WI38 (cell line): ENCODE results near the gene PPM1E.
"Not testable (repeated sequence)": the region's sequence is repeated elsewhere in the genome, so short reads cannot be mapped to it uniquely, and the experiment has no call there.

Experiments used
- H3K4me3 ChIP-seq: 2 replicates; pipeline ENCODE4 v1.5.1; 2011; ENCODE audit warnings: low read depth, mild to moderate bottlenecking, control low read depth, low read length
- TF ChIP-seq, protein P1 (sequence below): IDR thresholded peaks from 2 replicates; pipeline ENCODE4 v1.5.1; 2012; ENCODE audit warnings: low read depth, mild to moderate bottlenecking, control low read depth, low read length

The PPM1E gene

DNA sequence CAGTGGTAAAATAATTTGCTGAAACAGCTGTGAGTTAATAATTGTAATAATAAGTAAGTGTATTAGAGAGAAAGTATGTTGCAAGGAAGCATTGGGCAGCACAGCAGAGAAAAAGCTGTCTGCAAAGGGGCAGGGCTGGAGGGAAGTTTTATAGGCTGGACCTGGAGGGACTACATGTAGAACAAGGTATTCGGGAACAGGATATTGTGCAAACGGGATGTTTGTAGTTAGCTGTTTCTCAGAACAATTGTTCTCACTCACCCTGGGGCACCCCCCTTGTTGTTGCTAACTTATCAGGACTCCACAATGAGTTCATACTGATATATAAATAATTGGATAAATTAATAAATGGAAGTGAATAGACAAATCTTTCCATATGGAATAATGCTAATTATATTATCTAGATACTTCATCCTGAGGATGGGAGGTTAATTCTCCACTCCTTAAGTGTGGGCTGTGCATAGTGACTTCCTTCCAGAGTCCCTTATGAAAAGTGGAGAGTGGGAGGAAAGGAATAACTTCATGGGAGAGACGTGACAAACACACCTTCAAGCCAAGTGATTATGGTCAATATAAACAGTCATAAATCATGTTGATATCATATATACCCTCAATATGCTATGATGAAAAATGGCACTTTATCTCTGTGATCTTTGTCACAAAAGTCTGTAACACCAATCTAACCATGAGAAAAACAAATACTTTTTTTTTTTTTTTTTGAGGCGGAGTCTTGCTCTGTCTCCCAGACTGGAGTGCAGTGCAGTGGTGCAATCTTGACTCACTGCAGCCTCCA, 85.4 kb downstream of the PPM1E start:
- no peak overlapping the region for H3K4me3 ChIP-seq
- TF ChIP-seq, protein P1, sequence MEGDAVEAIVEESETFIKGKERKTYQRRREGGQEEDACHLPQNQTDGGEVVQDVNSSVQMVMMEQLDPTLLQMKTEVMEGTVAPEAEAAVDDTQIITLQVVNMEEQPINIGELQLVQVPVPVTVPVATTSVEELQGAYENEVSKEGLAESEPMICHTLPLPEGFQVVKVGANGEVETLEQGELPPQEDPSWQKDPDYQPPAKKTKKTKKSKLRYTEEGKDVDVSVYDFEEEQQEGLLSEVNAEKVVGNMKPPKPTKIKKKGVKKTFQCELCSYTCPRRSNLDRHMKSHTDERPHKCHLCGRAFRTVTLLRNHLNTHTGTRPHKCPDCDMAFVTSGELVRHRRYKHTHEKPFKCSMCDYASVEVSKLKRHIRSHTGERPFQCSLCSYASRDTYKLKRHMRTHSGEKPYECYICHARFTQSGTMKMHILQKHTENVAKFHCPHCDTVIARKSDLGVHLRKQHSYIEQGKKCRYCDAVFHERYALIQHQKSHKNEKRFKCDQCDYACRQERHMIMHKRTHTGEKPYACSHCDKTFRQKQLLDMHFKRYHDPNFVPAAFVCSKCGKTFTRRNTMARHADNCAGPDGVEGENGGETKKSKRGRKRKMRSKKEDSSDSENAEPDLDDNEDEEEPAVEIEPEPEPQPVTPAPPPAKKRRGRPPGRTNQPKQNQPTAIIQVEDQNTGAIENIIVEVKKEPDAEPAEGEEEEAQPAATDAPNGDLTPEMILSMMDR, result no peak

DNA sequence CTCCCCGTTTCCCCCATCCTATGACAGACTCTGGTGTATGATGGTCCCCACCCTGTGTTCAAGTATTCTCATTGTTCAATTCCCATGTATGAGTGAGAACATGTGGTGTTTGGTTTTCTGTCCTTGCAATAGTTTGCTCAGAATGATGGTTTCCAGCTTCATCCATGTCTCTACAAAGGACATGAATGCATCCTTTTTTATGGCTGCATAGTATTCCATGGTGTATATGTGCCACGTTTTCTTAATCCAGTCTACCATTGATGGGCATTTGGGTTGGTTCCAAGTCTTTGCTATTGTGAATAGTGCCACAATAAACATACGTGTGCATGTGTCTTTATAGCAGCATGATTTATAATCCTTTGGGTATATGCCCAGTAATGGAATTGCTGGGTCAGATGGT, 90.8 kb downstream of the PPM1E start:
- not testable (repeated sequence) for H3K4me3 ChIP-seq

DNA sequence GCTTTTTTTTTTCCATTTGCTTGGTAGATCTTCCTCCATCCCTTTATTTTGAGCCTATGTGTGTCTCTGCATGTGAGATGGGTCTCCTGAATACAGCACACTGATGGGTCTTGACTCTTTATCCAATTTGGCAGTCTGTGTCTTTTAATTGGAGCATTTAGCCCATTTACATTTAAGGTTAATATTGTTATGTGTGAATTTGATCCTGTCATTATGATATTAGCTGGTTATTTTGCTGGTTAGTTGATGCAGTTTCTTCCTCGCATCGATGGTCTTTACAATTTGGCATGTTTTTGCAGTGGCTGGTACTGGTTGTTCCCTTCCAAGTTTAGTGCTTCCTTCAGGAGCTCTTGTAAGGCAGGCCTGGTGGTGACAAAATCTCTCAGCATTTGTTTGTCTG, 94.5 kb downstream of the PPM1E start:
- H3K4me3 ChIP-seq, result not testable (repeated sequence)

DNA sequence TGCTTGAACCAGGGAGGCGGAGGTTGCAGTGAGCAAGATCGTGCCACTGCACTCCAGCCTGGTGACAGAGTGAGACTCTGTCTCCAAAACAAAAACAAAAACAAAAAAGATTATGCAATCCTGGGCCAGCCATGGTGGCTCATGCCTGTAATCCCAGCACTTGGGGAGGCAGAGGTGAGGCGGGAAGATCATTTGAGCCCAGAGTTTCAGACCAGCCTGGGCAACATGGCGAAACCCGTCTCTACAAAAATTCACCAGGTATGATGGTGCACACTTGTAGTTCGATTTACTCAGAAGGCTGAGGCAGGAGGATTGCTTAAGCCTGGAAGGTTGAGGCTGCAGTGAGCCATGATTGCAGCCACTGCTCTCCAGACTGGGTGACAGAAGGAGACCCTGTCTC, 109.6 kb downstream of the PPM1E start:
- TF ChIP-seq, protein P1, result no peak
- H3K4me3 ChIP-seq, result no peak overlapping the region

DNA sequence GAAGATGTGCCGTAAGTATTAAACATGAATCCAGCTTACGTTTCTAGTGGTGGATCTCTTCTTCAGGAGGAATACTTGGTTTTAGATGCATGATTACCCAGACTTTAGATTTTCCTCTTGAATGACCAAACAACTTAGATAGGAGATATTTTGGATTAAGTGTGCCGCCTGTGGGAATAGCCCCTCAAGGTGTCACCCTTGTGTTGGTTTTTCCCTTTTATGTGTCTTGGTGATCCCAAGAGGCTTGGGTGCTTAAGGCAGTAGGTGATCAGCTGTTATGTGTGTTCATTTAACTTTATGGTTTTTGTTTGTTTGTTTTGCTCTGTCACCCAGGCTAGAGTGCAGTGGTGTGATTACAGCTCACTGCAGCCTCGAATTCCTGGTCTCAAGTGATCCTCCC, 115.1 kb downstream of the PPM1E start:
- TF ChIP-seq, protein P1, result no peak
- H3K4me3 ChIP-seq, result no peak overlapping the region

GRCh38 chr17:58873926-58874325, 118.3 kb downstream of the PPM1E start:
- no peak overlapping the region for H3K4me3 ChIP-seq
- TF ChIP-seq, protein P1, result no peak

GRCh38 chr17:58875261-58875660, 119.6 kb downstream of the PPM1E start:
- TF ChIP-seq, protein P1, result no peak
- H3K4me3 ChIP-seq, result no peak overlapping the region

DNA sequence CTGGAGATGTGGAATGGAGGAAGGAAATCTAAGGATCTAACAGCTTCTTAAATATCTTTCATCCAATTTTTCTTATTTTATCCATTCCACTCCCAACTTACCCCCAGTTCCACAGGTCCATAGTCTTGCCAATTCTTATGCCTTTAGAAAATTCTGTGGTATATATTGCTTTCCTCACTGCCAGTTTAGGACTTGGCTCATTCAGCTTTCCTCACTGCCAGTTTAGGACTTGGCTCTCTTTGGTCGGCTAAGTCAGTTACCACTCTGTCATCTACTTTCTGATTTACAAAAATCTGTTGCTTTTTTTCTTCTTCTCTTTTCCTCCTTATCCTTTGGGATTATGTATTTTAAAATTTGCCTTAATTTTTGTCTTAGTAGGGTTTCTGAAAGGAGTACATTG, 128.5 kb downstream of the PPM1E start:
- H3K4me3 ChIP-seq, result no peak overlapping the region
- TF ChIP-seq, protein P1, result no peak
